Stimulated activated CD4-positive, alpha-beta T cell treated with anti-CD3 and anti-CD28 coated beads, Interleukin-15, amount 100 ng/mL, for 1 hour (primary cell): ENCODE measurements around the gene TECTA.

Source experiments
- DNase-seq, 2 donors: peaks; one replicate each; pipeline ENCODE4 v3.0.0-alpha.2; 2020; ENCODE audit warnings: low read depth in 1 of 2, low spot score in 1 of 2

TECTA gene

DNA sequence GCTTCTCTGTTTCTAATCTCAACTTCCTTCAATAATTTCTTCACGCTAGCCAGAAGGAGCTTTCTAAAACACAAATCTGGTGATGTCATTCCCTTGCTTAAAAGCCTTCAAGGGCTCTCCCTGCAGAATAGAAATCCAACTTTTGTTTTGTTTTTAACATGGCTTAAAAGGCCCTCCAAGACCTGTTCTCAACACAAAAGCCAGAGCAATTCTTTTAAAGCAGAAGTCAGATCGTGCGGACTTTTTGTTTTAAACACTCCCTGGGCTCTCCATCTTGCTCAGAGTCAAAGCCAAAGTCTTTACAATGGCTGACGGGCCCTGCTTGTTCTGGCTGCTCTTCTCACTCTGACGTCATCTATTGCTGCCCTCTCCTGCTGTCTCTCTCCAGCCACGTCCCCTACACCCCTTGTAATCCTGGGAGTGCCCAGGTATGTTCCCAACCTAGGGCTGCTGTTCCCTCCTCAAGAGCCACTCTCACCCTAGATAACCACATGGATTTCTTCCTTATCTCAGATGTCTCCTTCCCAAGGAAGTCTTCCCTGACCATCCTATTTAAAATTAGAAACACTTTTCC lies 22.5 kb downstream of the TECTA start:
- no peak for DNase-seq

DNA sequence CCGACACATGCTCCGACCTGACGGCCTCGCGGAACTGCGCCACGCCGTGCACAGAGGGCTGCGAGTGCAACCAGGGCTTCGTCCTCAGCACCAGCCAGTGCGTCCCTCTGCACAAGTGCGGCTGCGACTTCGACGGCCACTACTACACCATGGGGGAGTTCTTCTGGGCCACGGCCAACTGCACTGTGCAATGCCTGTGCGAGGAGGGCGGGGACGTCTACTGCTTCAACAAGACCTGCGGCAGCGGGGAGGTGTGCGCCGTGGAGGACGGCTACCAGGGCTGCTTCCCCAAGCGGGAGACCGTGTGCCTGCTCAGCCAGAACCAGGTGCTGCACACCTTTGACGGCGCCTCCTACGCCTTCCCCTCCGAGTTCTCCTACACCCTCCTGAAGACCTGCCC lies 26.8 kb downstream of the TECTA start:
- DNase-seq: no peak

DNA sequence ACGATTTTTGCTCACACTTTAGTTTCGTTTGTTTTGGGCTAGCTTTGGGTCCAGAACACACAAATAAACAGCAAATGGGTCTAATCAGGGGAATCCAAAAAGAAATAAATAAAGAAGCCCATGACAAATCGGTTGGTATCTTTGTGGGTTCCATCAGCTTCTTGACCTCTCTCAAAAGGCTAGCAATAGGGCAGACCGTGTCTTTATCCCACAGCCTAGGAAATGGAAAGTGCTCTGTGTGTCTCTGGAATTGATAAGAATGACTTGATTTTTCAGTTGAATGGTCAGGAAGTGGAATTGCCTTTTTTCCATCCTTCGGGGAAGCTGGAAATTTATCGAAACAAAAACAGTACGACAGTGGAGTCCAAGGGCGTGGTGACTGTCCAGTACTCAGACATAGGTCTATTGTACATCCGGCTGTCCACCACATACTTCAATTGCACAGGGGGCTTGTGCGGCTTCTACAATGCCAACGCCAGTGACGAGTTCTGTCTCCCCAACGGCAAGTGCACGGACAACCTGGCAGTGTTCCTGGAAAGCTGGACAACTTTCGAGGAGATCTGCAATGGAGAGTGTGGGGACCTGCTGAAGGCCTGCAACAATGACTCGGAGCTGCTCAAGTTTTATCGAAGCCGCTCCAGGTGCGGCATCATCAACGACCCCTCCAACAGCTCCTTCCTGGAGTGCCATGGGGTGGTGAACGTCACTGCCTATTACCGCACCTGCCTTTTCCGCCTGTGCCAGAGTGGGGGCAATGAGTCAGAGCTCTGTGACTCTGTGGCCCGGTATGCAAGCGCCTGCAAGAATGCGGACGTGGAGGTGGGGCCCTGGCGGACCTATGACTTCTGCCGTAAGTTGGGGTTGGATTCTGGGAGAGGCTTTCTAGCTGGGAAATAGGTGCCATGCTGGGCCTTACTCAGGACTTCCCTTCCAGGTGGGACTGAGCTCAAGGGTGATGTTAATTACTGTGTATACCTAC lies 28.6 kb downstream of the TECTA start:
- no peak for DNase-seq

DNA sequence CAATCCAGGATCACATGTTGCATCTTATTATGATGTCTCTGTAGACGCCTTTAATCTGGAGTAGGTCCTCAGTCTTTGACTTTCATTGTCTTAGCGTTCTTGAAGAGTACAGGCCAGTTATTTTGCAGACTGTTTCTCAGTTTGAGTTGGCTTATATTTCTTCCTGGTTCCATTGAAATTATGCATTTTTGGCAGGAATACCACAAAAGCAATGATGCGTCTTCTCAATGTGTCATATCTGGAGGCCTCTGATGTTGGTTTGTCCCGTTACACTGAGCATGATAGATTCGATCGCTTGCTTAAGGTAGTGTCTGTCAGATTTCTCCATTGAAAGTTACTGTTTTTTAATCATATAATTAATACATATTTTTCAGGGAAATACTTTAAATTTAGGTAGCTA lies 30.6 kb downstream of the TECTA start:
- no peak for DNase-seq

DNA sequence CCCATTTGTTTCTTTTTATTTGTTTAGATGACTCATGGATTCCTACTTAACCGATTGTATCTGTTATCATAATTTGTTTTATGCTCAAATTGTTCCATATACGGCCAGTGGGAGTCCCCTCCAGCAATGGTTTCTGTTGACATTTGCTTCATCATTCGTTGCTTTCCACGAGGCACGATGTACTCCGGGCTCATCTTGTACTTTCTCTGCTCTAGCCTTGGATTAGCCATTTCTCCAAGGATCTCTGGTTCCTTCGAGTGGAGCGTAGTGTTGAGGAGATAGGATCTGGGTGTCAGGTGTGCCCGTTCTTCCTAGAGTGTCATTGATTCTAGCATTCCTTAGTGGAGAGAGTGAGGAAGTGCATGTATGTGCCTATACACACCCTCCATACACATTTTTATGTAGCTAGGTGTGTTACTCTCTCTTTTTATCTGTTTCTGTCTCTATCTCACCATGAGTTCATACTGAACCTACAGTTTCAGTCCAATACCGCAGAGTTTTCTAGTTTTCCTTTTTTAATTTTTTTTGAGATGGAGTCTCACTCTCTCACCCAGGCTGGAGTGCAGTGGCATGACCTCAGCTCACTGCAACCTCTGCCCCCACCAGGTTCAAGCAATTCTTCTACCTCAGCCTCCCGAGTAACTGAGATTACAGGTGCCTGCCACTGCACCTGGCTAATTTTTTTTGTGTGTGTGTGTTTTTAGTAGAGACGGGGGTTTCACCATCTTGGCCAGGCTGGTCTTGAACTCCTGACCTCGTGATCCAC lies 31.4 kb downstream of the TECTA start:
- no peak for DNase-seq

DNA sequence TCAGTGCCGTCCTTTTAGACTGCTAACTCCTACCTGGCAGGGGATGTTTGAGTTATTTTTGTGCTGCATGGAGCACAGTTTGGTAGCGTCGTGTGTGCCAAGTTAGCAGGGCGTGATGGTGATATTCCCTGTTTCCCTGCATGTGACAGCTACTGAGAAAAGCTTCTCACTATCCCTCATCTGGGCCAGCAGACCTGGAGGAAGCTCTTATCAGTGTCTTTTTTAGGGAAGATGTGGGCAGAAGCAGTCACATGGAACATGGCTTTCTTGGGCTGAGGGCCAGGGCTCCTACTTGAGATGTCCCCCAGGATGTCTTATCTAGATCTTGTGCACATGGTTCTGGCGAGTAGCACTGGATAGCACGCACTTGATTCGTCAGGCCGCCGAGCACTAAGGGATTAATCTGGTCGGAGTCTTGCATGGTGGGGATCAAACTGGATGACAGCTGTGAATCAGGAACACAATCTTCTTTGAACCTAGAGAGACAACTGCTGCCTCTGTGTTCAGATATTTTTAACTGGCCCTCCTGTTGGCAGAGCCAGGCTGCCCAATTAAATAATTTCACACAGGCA lies 33.8 kb downstream of the TECTA start:
- DNase-seq: no peak

DNA sequence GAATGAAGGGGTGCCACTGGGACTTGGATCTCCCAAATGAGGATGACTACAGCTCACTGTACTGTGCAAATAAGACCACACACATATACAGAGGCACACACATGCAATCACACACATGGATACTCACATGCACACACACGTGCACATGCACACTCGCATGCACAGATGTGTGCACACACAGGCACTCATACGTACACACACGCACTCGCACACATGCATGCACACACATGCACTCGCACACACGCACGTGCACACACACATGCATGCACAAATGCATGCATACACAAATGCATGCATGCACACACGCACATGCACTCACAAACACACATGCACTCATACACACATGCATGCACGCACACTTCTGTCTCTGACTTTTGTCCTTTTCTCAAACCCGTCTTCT lies 36.0 kb downstream of the TECTA start:
- DNase-seq: no peak

DNA sequence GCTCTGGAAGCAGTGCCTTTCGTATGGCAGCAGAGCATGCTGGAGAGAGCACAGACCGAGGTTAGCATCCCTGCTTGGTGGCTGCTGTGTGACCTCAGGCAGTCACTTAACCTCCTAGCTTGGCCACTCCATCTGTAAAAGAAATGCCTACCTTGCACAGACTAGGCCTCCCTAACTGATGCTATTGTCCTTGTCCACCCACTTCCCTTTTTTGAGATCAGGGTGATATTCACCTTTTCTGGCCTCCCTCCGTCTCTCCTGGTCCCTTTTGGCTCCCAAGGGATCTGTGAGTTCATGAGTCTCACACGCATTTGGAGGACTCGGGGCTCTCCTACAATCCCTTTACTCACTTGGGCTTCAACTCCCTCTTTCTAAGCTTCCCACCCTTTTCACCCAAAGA lies 37.2 kb downstream of the TECTA start:
- DNase-seq: no peak

DNA sequence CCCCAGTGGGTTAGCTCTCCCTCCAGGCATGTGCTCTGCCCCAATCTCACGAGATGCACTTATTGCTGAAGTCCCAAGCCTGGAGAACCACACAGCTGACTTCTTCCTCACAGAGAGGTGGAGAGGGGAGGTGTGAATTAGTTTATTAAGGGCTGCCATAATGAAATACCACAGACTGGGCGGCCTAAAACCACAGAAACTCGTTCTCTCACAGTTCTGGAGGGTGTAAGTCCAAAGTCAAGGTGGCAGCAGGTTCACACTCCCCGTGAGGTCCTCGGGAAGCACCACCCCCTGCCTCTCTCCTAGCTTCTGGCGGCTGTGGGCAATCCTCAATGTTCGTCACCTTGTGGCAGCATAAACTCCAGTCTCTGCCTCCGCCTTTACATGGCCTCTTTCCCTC lies 39.3 kb downstream of the TECTA start:
- DNase-seq: no peak

DNA sequence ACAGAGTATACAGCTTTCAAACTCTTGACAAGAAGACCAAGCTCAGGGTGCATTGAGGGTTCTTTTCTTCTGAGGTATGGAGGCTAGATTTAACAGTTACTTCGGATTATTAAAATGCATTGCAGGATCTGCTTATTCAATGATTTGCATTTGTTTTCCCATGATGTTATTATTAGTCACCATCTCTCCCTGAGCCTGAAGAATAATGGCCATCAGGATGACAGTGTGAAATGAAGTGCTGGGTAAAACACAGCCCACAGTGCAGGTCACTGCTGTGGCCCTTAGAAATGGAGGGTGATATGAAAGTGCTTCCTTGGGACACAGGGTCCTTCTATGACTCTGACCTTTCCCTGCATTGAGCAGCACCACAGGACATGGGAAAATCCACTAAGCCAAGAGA lies 40.0 kb downstream of the TECTA start:
- DNase-seq: no peak

DNA sequence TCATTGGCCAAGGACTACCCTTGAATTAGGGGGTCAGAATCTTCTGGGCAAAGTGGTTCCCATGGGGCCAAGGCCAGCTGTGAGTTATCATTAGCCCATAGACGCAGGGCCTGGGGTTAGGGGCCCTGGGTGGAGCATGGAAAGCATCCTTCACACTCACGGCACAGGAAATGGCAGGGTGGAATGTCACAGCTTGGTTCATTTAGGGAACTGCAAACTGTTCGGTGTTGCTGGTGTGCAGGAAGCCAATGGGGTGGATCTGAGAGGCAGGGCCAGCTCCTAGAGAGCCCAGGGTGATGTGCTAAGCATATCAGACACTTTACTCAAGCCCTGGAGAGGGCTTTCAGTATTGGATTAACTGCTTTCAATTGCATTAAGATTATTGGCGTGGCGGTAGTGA lies 42.9 kb downstream of the TECTA start:
- no peak for DNase-seq

DNA sequence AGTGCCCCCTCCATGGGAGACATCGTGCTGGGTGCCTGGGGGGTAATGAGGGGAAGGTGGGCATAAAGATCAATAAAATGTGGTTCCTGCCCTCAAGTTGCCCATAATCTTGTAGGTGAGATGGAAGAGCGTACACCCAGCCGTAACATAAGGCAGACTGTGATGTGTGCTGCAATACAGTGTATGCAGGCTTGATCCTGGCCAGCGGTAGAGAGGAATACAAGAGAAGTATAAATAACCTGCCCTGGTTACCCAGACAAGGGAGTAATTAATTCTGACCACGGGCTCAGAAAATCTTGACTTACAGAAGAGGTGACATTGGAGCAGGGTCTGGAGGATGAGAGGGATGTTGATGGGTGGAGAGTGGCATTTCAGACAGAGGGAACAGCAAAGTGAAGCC lies 43.7 kb downstream of the TECTA start:
- DNase-seq: no peak

DNA sequence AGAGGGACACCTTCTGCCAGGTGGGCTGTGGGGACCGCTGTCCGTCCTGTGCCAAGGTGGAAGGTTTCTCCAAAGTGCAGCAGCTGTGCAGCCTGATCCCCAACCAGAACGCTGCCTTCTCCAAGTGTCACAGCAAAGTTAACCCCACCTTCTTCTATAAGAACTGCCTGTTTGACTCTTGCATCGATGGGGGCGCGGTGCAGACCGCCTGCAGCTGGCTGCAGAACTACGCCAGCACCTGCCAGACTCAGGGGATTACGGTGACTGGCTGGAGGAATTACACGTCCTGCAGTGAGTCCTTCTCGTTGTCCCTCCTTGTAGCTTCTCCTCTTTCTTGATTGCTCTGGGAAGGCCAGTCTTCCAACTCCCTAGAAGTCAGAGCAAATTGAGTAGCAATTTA lies 44.8 kb downstream of the TECTA start:
- DNase-seq: no peak

DNA sequence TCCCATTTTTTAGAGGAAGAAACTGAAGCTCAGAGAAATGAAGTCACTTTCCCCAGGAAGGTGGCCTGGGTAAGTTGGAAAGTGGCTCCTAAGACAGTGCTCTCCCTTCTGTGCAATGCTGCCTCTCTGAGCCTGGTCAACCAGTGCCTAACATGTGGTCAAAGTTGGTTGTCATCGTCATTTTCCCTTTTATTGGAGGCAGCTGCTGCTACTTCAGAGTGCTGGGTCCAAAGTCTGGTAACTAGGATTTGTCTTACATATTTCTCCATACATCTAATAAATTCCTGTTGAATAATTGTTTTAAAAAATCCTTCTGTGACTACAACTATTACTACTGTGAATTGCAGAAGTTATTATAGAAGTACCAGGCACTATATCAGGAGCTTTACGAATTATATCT lies 48.1 kb downstream of the TECTA start:
- DNase-seq: no peak

DNA sequence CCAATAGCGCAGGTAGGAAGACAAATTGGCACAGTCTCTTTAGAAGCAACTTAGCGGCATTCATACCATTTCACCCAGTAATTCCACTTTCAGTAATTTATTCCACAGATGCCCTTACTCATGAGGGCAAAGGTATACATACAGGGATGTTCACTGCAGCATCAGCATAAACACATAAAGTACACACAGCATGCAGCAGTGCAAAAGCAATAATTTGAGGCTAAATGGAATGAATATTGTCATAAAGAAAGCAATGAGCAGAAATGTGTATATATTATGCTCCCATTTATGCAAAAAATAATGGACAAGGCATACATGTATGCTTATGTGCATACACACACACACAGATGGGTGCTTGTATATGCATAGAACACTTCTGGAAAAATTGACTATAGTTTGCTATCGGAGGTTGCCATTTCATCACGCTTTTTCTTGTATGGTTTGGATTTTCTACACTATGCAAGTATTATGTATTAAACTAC lies 50.2 kb downstream of the TECTA start:
- DNase-seq: no peak

DNA sequence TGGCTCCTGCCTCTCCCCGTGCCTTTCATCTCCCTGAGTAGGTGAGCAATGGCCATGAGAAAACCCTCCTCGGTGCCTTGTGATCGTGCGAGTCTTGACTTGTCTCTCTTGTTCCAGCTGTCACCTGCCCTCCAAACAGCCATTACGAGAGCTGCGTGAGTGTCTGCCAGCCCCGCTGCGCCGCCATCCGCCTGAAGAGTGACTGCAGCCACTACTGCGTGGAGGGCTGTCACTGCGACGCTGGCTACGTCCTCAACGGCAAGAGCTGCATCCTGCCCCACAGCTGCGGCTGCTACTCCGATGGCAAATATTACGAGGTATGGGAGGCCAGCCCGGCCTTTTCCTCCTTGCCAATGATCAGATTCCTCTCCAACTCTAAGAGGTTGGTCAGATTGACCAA lies 51.7 kb downstream of the TECTA start:
- DNase-seq: no peak

DNA sequence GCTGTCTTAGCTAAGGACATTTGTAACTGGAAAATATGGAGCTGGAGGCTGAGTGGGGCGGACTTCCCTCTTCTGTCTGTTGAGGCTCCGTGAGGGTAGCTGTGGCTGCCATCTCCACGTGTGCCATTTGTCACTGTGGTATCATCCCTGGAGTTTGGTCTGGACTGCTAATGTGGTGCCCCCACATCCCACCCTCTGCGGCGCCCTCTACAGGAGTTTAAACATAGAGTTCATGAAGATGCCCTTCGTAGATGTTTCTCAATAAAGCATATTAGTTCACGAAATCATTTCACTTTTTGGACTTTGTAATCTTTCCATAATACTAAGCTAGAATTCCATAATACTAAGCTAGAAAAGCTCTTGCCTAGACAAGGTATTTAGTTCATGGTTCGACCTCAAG lies 52.4 kb downstream of the TECTA start:
- DNase-seq: no peak

DNA sequence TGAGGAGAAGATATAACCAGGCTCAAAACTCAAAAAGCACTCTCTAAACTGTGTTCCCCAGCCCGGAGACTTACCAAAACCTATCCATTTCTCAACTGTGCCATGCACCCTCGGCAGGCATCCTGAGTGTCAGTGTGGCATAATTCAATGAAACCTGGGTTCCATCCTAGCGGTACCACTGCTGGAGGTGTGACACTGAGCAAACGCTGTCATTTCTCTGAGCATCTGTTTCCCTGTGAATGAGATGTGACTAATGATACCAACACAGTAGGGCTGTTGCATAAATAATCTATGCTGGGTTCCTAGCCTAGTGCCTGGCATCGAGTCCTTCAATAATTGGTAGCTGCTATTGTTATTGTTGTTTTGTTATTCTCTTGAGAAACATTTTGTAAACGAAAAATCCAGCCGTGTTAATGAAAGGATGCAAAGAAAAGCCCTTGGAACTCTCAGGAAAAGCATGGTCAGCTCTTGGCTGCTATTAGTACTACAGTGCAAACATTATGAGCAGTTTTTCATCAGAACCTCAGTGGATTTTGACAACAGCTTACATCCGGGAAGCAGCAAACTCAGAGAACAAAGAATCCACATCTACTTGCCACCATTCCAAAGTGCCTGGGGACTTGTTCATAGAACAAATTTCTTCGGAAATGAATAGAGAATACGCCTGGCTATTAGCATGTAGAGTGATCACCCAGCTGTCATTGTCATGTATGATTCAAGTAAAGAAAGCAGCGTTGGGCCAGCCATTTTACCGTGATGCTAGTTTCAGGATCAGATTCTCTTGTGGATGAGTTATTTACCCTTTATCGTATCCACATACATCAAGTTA lies 53.7 kb downstream of the TECTA start:
- DNase-seq: no peak

DNA sequence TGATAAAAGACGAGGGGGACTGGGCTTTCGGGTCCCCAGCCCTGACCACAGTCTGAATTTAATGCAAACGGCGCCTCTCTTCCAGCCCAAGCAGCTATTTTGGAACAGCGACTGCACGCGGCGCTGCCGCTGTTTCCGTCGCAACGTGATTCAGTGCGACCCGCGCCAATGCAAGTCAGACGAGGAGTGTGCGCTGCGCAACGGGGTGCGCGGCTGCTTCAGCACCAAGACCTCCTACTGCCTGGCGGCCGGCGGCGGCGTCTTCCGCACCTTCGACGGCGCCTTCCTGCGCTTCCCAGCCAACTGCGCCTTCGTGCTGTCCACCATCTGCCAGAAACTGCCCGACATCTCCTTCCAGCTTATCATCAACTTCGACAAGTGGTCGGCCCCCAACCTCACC lies 56.7 kb downstream of the TECTA start:
- DNase-seq: no peak

DNA sequence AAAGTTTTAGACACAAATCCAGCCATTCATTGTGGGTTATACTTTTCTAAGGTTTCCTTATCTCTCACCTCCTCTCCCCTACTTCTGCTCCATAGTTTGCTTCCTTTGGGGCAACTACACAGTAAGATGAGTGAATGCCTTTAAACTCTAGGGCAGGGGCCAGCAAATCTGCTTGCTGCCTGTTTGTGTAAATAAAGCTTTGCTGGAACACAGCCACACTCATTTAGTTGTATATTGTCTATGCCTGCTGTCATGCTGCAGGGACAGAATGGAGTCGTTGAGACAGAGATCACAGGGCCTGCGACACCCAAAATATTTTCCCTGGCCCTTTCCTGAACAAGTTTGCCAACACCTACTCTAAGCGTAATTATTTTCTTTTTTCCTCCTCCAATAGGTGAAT lies 58.7 kb downstream of the TECTA start:
- DNase-seq: no peak
